Measurements from ENCODE around the gene UBASH3B.

GRCh38 chr11:122707901-122708300, 52.4 kb downstream of the UBASH3B start:
- TF ChIP-seq CTCF (conservative IDR thresholded peaks at IDR 0.05; ENCODE audit: low read length) (no peak), EZH2phosphoT487 (IDR thresholded peaks at IDR 0.05; ENCODE audit: borderline replicate concordance, low read depth, low read length) (no peak)

Measured in OCI-LY7 (cell line).